HL-60 (cell line): ENCODE measurements around the gene SH3GL2.

Experiments used
- DNase-seq, 2 experiments: peaks; one replicate each; pipeline ENCODE4 v3.0.0-alpha.2; 2010 to 2020; ENCODE audit warnings: low read depth in 1 of 2, low spot score in 1 of 2
- H3K27ac ChIP-seq: fragments of 250-450 bp; sonication (Bioruptor Pico); replicated peaks from 2 replicates; pipeline ENCODE4 v1.5.1; 2020; ENCODE audit warnings: mild to moderate bottlenecking, moderate library complexity
- H3K27me3 ChIP-seq: fragments of 250-450 bp; sonication (Bioruptor Pico); 2 replicates; pipeline ENCODE4 v1.5.1; 2021; ENCODE audit warnings: mild to moderate bottlenecking, moderate library complexity; ENCODE audit not compliant: insufficient read depth, poor library complexity, severe bottlenecking
- H3K4me3 ChIP-seq: replicated peaks from 2 replicates; pipeline ENCODE4 v1.5.1; 2011; ENCODE audit warnings: mild to moderate bottlenecking, control low read depth, low read length; ENCODE audit not compliant: insufficient read depth
- GABPA ChIP-seq: IDR thresholded peaks from 2 replicates; pipeline ENCODE4 v1.6.1; 2012; ENCODE audit warnings: low read depth
- POLR2AphosphoS5 ChIP-seq: IDR thresholded peaks from 2 replicates; pipeline ENCODE4 v1.6.1; 2012; ENCODE audit warnings: low read depth
- SPI1 ChIP-seq: IDR thresholded peaks from 2 replicates; pipeline ENCODE4 v1.6.1; 2012; ENCODE audit warnings: low read depth, mild to moderate bottlenecking, borderline replicate concordance
- TF ChIP-seq, protein P1 (sequence below): IDR thresholded peaks from 2 replicates; pipeline ENCODE4 v1.6.1; 2012; ENCODE audit warnings: low read depth; ENCODE audit not compliant: insufficient replicate concordance
- TF ChIP-seq, protein P2 (sequence below): IDR thresholded peaks from one replicate; pipeline ENCODE4 v1.5.1; 2011; ENCODE audit warnings: low read length, control low read depth, inconsistent platforms; ENCODE audit not compliant: insufficient read depth

The SH3GL2 gene

DNA sequence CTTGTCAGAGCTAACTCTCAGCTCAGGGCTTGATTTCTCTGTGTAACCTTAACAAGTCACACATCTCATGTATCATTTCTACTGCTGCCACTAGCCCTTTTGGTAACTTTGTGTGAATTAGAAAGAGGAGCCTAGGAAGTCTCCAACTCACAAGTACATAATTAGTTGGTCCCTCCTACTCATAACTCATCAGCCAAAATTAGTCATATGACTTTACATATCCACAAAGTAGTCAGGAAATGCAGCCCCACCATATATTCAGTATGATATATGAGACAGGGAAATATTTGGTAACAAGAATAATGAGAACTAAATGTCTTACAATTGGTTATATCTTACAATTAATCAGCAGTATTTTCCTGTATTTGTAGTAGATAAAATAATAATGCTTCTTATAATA lies 250.2 kb downstream of the SH3GL2 start:
- Histone ChIP-seq H3K27ac (no peak overlapping the region), H3K4me3 (no peak overlapping the region), H3K27me3 (no peaks in the 10 kb centered on the region)
- TF ChIP-seq, protein P1, sequence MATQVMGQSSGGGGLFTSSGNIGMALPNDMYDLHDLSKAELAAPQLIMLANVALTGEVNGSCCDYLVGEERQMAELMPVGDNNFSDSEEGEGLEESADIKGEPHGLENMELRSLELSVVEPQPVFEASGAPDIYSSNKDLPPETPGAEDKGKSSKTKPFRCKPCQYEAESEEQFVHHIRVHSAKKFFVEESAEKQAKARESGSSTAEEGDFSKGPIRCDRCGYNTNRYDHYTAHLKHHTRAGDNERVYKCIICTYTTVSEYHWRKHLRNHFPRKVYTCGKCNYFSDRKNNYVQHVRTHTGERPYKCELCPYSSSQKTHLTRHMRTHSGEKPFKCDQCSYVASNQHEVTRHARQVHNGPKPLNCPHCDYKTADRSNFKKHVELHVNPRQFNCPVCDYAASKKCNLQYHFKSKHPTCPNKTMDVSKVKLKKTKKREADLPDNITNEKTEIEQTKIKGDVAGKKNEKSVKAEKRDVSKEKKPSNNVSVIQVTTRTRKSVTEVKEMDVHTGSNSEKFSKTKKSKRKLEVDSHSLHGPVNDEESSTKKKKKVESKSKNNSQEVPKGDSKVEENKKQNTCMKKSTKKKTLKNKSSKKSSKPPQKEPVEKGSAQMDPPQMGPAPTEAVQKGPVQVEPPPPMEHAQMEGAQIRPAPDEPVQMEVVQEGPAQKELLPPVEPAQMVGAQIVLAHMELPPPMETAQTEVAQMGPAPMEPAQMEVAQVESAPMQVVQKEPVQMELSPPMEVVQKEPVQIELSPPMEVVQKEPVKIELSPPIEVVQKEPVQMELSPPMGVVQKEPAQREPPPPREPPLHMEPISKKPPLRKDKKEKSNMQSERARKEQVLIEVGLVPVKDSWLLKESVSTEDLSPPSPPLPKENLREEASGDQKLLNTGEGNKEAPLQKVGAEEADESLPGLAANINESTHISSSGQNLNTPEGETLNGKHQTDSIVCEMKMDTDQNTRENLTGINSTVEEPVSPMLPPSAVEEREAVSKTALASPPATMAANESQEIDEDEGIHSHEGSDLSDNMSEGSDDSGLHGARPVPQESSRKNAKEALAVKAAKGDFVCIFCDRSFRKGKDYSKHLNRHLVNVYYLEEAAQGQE, result no peak
- TF ChIP-seq POLR2AphosphoS5, result no peak
- DNase-seq, result no peak

DNA sequence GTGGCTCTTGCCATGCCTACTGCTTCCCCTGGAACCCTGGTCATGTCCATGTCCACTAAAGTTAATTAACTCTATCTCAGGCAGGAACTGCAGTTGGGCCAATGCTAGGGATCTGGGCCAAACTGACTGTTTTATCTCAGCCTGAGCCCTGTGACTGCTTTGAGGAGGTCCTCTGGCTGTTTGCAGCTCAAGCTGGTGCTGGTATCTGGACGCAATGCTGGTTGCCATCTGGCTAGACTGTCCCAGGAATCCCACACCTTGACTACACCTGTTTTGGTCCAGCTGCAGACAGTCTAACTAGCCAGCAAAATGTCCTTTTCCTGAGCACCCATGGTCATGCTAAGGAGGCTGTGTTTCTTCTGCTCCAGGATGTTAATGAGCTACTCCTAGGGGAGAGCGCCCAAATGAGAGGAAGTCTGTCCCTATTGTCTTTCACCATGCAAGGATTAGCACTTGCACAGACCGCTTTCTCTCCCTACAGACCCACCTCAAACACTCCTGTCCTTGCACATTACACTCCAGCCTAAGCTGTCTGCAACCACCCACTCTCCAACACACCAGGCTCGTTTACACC lies 251.0 kb downstream of the SH3GL2 start:
- Histone ChIP-seq H3K27me3 (no peaks in the 10 kb centered on the region), H3K4me3 (no peak overlapping the region), H3K27ac (no peak overlapping the region)
- DNase-seq, result no peak
- TF ChIP-seq GABPA, result no peak
- TF ChIP-seq POLR2AphosphoS5, result no peak
- TF ChIP-seq SPI1, result no peak
- TF ChIP-seq, protein P2, sequence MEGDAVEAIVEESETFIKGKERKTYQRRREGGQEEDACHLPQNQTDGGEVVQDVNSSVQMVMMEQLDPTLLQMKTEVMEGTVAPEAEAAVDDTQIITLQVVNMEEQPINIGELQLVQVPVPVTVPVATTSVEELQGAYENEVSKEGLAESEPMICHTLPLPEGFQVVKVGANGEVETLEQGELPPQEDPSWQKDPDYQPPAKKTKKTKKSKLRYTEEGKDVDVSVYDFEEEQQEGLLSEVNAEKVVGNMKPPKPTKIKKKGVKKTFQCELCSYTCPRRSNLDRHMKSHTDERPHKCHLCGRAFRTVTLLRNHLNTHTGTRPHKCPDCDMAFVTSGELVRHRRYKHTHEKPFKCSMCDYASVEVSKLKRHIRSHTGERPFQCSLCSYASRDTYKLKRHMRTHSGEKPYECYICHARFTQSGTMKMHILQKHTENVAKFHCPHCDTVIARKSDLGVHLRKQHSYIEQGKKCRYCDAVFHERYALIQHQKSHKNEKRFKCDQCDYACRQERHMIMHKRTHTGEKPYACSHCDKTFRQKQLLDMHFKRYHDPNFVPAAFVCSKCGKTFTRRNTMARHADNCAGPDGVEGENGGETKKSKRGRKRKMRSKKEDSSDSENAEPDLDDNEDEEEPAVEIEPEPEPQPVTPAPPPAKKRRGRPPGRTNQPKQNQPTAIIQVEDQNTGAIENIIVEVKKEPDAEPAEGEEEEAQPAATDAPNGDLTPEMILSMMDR, result no peak
- TF ChIP-seq, protein P1, result no peak

DNA sequence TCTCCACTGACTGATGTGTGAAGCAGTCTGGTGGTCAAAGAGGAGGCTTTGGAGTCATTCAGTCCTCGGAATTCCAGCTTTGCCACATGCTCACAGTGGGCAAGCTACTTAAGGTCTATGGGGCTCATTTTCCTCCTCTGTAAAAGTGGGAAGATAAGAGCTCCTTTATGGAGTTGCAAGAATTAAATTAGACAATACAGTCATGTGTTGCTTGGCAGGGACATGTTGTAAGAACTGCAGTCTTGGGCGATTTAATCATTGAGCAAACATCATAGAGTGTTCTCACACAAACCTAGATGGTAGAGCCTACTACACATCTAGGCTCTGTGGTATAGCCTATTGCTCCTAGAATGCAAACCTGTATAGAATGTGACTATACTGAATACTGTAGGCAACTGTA lies 253.9 kb downstream of the SH3GL2 start:
- Histone ChIP-seq H3K27me3 (no peaks in the 10 kb centered on the region), H3K4me3 (no peak overlapping the region), H3K27ac (no peak overlapping the region)
- no peak for DNase-seq
- TF ChIP-seq SPI1, result no peak
- TF ChIP-seq GABPA, result no peak
- TF ChIP-seq, protein P2, result no peak
- TF ChIP-seq, protein P1, result no peak
- TF ChIP-seq POLR2AphosphoS5, result no peak
